ENCODE results near the gene UTY. TPM values are rescaled to one million over a fixed set of nuclear protein-coding genes. Genes with fewer than 3 reads are reported as not detected.

UTY gene
- total RNA-seq = 9.3 and 11.0 TPM in 2 replicates

GRCh38 chrY:13479828-13480227 lies at the start of gene UTY:
UTY (minus strand) TSS chrY:13480033; CDS start chrY:13479665, 368 bp downstream.

Other genes starting within 250 kb of the UTY start
- 0.19 and 0.29 TPM in 2 replicates for gene TMSB4Y, start 223.9 kb upstream of the UTY start, total RNA-seq

Measured in cardiac ventricle fibroblast (primary cell).